ENCODE measurements around the gene EPC2.

Gene EPC2

DNA sequence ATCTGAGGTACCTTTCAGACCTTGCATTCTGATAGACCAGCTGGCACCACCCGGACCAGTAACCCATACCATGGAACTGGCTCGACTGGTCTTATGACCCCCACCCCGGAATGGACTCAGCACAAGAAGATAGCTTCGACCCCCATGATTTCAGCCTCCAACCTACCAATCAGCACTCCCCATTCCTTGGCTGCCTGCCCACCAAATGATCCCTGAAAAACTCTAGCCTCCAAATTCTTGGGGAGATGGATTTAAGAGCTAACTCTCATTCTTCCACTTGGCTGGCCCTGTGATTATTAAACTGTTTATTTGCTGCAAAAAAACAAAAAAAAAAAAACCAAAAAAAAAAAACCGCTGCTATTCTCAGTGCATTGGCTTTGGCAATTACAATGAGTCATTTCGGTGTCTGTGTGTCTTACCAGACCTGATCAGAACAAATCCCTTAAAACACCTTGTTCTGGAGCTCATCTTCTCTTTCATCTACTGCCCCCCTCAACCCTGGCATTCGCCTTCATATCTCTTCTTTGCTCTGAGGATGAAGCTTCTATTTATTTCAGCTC is 170.4 kb downstream of the EPC2 start:
- no peak for DNase-seq

- no peak for DNase-seq
Observed at GRCh38 chr2:148816176-148816575, 171.6 kb downstream of the EPC2 start.

DNA sequence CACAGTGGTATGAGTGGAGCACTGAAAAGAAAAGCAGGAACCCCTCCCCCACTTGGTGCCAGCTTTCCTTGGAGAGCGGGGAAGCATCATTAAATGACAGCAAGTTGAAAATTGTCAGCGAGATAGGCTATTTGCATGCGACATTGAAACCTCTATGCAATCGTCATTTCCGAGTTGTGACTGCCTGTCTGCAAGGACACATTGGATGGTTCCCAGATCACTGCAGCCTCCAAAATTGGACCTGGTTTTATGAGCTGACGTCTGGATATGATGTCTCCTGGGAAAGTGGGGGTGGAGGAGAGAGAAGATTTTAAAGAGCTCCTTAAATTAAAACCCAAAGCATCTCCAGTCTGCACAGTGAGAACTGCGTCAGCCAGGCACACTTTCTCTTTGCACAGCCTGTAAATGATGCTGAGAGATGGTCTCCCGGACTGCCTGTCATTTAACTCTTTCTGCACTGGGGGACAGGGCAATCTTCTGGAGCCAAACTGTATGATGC is 172.7 kb downstream of the EPC2 start:
- DNase-seq = no peak

DNA sequence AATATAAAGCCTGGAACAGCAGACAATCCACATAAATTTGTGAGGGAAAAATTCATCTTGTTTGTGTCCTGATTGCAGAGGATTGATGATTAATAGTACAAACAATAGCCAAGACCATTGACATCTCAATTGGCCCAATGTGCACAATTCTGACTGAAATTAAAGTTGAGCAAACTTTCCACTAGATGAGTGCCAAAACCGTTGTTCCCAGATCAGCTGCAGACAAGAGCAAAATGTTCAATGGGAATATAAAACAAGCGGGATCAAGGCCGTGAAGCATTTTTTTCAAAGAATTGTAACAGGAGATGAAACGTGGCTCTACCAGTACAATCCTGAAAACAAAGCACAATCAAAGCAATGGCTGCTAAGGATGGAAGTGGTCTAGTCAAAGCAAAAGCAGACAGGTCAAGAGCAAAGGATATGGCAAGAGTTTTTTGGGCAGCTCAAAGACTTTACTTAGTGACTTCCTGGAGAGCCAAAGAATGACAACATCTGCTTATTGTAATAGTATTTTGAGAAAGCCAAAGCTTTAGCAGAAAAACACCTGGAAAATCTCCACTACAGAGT is 174.6 kb downstream of the EPC2 start:
- no peak for DNase-seq

DNA sequence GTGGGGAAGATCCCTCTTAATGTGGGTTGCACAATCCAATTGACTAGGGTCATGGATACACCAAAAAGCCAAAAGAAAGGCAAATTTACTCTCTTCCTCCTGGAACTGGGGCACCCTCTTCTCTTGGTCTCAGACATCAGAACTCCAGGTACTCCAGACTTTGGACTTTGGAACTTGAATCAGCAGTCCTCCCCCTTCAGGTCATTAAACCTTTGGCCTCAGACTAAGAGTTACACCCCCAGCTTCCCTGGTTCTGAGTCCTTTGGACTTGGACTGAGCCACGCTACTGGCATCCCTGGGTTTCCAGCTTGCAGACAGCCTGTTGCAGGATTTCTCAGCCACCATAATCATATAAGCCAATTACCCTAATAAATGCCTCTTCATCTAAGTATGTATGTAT is 179.6 kb downstream of the EPC2 start:
- DNase-seq = no peak

DNA sequence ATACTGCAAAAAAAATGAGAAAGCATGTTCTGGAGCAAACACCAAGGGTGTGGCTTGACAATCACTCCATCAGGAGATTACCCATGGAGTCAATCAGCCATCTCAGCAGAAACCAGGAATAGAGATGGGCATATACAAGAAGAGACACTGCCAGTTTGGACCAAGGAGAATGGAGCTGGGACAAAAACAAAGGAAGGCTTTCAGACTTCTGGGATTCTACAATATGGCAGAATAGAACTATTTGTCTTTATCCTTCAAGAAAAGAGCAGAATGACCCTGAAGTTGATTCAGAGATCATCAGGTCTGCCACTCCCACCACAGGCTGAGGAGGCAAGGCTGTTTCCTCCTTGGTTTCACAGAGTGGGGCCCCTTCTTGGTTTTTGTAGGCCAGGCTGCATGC is 182.2 kb downstream of the EPC2 start:
- DNase-seq = no peak

DNA sequence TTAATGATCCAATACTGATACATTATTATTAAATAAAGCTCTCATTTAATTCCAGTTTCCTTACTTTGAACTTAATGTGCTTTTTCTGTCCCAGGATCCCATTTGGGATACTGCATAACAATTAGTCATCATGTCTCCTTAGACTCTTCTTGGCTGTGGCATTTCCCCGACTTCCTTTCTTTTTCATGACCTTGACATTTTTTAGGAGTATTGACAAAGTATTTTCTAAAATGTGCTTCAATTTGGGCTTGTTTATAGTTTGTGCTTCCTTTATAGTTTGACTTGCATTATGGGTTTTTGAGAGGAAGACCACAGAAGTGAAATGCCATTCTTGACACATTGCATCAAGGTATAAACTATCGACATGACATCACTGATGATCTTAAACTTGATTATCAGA is 184.4 kb downstream of the EPC2 start:
- no peak for DNase-seq

- no peak for DNase-seq
Observed at GRCh38 chr2:148829618-148830017, 185.1 kb downstream of the EPC2 start.

GRCh38 chr2:148832637-148833036 is 188.1 kb downstream of the EPC2 start:
- DNase-seq = no peak

Measured in NCI-H1417 treated with DMSO at 0.1 percent for 48 hours (cell line).